ENCODE data around the gene MCCC1.

Gene MCCC1

GRCh38 chr3:182989566-182989965 lies 109.7 kb downstream of the MCCC1 start:
- no peaks in the 10 kb centered on the region for H3K79me2 ChIP-seq (ENCODE audit: control insufficient read depth, insufficient read depth, low read length, unreplicated experiment)
- no peaks in the 10 kb centered on the region for H3K27me3 ChIP-seq (ENCODE audit: insufficient read depth, low read length)
- H3K36me3 ChIP-seq (ENCODE audit: insufficient read depth, low read length): no peaks in the 10 kb centered on the region
- H3K4me3 ChIP-seq (ENCODE audit: low read depth, low read length): no peak overlapping the region
- H3K27ac ChIP-seq (ENCODE audit: low read depth, low read length): no peak overlapping the region
- no peak overlapping the region for H2AFZ ChIP-seq (ENCODE audit: low read length, unreplicated experiment)
- H3K4me1 ChIP-seq (ENCODE audit: control insufficient read depth, insufficient read depth, low read length, unreplicated experiment): no peaks in the 10 kb centered on the region

- no peak overlapping the region for H3K27ac ChIP-seq (ENCODE audit: low read depth, low read length)
- H3K4me1 ChIP-seq (ENCODE audit: control insufficient read depth, insufficient read depth, low read length, unreplicated experiment): peaks cover 11% of the 10 kb centered on the region
- no peak overlapping the region for H3K4me3 ChIP-seq (ENCODE audit: low read depth, low read length)
- no peaks in the 10 kb centered on the region for H3K36me3 ChIP-seq (ENCODE audit: insufficient read depth, low read length)
- H3K79me2 ChIP-seq (ENCODE audit: control insufficient read depth, insufficient read depth, low read length, unreplicated experiment): no peaks in the 10 kb centered on the region
- H3K27me3 ChIP-seq (ENCODE audit: insufficient read depth, low read length): no peaks in the 10 kb centered on the region
- no peak overlapping the region for H2AFZ ChIP-seq (ENCODE audit: low read length, unreplicated experiment)
These were observed 113.3 kb downstream of the MCCC1 start for GRCh38 chr3:182986021-182986420.

- Histone ChIP-seq H3K27ac (ENCODE audit: low read depth, low read length) (no peak overlapping the region), H3K36me3 (ENCODE audit: insufficient read depth, low read length) (no peaks in the 10 kb centered on the region), H3K27me3 (ENCODE audit: insufficient read depth, low read length) (no peaks in the 10 kb centered on the region), H3K4me3 (ENCODE audit: low read depth, low read length) (no peak overlapping the region), H3K79me2 (ENCODE audit: control insufficient read depth, insufficient read depth, low read length, unreplicated experiment) (peaks cover 11% of the 10 kb centered on the region), H3K4me1 (ENCODE audit: control insufficient read depth, insufficient read depth, low read length, unreplicated experiment) (peaks cover 16% of the 10 kb centered on the region), H2AFZ (ENCODE audit: low read length, unreplicated experiment) (no peak overlapping the region)
These were observed 115.4 kb downstream of the MCCC1 start for GRCh38 chr3:182983876-182984275.

GRCh38 chr3:182981038-182981380 lies 118.3 kb downstream of the MCCC1 start:
- Histone ChIP-seq H3K27ac (ENCODE audit: low read depth, low read length) (no peak overlapping the region), H2AFZ (ENCODE audit: low read length, unreplicated experiment) (peak overlapping the region; percentile 77), H3K36me3 (ENCODE audit: insufficient read depth, low read length) (no peaks in the 10 kb centered on the region), H3K79me2 (ENCODE audit: control insufficient read depth, insufficient read depth, low read length, unreplicated experiment) (peaks cover 40% of the 10 kb centered on the region), H3K4me1 (ENCODE audit: control insufficient read depth, insufficient read depth, low read length, unreplicated experiment) (peaks cover 24% of the 10 kb centered on the region), H3K4me3 (ENCODE audit: low read depth, low read length) (peak overlapping the region; percentile 98), H3K27me3 (ENCODE audit: insufficient read depth, low read length) (no peaks in the 10 kb centered on the region)

- Histone ChIP-seq H3K79me2 (ENCODE audit: control insufficient read depth, insufficient read depth, low read length, unreplicated experiment) (peaks cover 46% of the 10 kb centered on the region), H3K4me1 (ENCODE audit: control insufficient read depth, insufficient read depth, low read length, unreplicated experiment) (peaks cover 24% of the 10 kb centered on the region), H3K27me3 (ENCODE audit: insufficient read depth, low read length) (no peaks in the 10 kb centered on the region), H3K36me3 (ENCODE audit: insufficient read depth, low read length) (no peaks in the 10 kb centered on the region), H3K27ac (ENCODE audit: low read depth, low read length) (no peak within 1 kb of the TSS), H2AFZ (ENCODE audit: low read length, unreplicated experiment) (peak within 1 kb of the TSS; percentile 77), H3K4me3 (ENCODE audit: low read depth, low read length) (peak within 1 kb of the TSS; percentile 98)
These were observed 118.9 kb downstream of the MCCC1 start, which contains the start of gene DCUN1D1 for GRCh38 chr3:182980204-182981037. Gene DCUN1D1, minus strand, starts transcription at chr3:182980538. Its CDS starts 49 bp downstream, at chr3:182980489.

- H3K4me3 ChIP-seq (ENCODE audit: low read depth, low read length): peak overlapping the region; percentile 98
- H3K27ac ChIP-seq (ENCODE audit: low read depth, low read length): no peak overlapping the region
- H3K79me2 ChIP-seq (ENCODE audit: control insufficient read depth, insufficient read depth, low read length, unreplicated experiment): peaks cover 48% of the 10 kb centered on the region
- H2AFZ ChIP-seq (ENCODE audit: low read length, unreplicated experiment): peak overlapping the region; percentile 76
- no peaks in the 10 kb centered on the region for H3K36me3 ChIP-seq (ENCODE audit: insufficient read depth, low read length)
- H3K27me3 ChIP-seq (ENCODE audit: insufficient read depth, low read length): no peaks in the 10 kb centered on the region
- H3K4me1 ChIP-seq (ENCODE audit: control insufficient read depth, insufficient read depth, low read length, unreplicated experiment): peaks cover 24% of the 10 kb centered on the region
These were observed 119.6 kb downstream of the MCCC1 start for GRCh38 chr3:182979674-182980191.

GRCh38 chr3:182979103-182979673 lies 120.1 kb downstream of the MCCC1 start:
- H3K4me1 ChIP-seq (ENCODE audit: control insufficient read depth, insufficient read depth, low read length, unreplicated experiment): peaks cover 24% of the 10 kb centered on the region
- H3K36me3 ChIP-seq (ENCODE audit: insufficient read depth, low read length): no peaks in the 10 kb centered on the region
- H3K79me2 ChIP-seq (ENCODE audit: control insufficient read depth, insufficient read depth, low read length, unreplicated experiment): peaks cover 48% of the 10 kb centered on the region
- peak overlapping the region; percentile 98 for H3K4me3 ChIP-seq (ENCODE audit: low read depth, low read length)
- H3K27me3 ChIP-seq (ENCODE audit: insufficient read depth, low read length): no peaks in the 10 kb centered on the region
- peak overlapping the region; percentile 76 for H2AFZ ChIP-seq (ENCODE audit: low read length, unreplicated experiment)
- no peak overlapping the region for H3K27ac ChIP-seq (ENCODE audit: low read depth, low read length)

- H3K79me2 ChIP-seq (ENCODE audit: control insufficient read depth, insufficient read depth, low read length, unreplicated experiment): peaks cover 54% of the 10 kb centered on the region
- H3K4me1 ChIP-seq (ENCODE audit: control insufficient read depth, insufficient read depth, low read length, unreplicated experiment): peaks cover 17% of the 10 kb centered on the region
- no peak overlapping the region for H3K27ac ChIP-seq (ENCODE audit: low read depth, low read length)
- no peak overlapping the region for H2AFZ ChIP-seq (ENCODE audit: low read length, unreplicated experiment)
- H3K4me3 ChIP-seq (ENCODE audit: low read depth, low read length): peak overlapping the region; percentile 98
- H3K36me3 ChIP-seq (ENCODE audit: insufficient read depth, low read length): no peaks in the 10 kb centered on the region
- no peaks in the 10 kb centered on the region for H3K27me3 ChIP-seq (ENCODE audit: insufficient read depth, low read length)
These were observed 120.9 kb downstream of the MCCC1 start for GRCh38 chr3:182978387-182978786.

GRCh38 chr3:182973047-182973446 lies 126.2 kb downstream of the MCCC1 start:
- Histone ChIP-seq H3K4me3 (ENCODE audit: low read depth, low read length) (no peak overlapping the region), H3K36me3 (ENCODE audit: insufficient read depth, low read length) (no peaks in the 10 kb centered on the region), H3K27me3 (ENCODE audit: insufficient read depth, low read length) (no peaks in the 10 kb centered on the region), H2AFZ (ENCODE audit: low read length, unreplicated experiment) (no peak overlapping the region), H3K4me1 (ENCODE audit: control insufficient read depth, insufficient read depth, low read length, unreplicated experiment) (peaks cover 26% of the 10 kb centered on the region), H3K79me2 (ENCODE audit: control insufficient read depth, insufficient read depth, low read length, unreplicated experiment) (peaks cover 80% of the 10 kb centered on the region), H3K27ac (ENCODE audit: low read depth, low read length) (no peak overlapping the region)

- H3K79me2 ChIP-seq (ENCODE audit: control insufficient read depth, insufficient read depth, low read length, unreplicated experiment): peaks cover 80% of the 10 kb centered on the region
- no peak overlapping the region for H3K4me3 ChIP-seq (ENCODE audit: low read depth, low read length)
- H3K36me3 ChIP-seq (ENCODE audit: insufficient read depth, low read length): no peaks in the 10 kb centered on the region
- H3K27me3 ChIP-seq (ENCODE audit: insufficient read depth, low read length): no peaks in the 10 kb centered on the region
- H2AFZ ChIP-seq (ENCODE audit: low read length, unreplicated experiment): no peak overlapping the region
- peaks cover 32% of the 10 kb centered on the region for H3K4me1 ChIP-seq (ENCODE audit: control insufficient read depth, insufficient read depth, low read length, unreplicated experiment)
- no peak overlapping the region for H3K27ac ChIP-seq (ENCODE audit: low read depth, low read length)
These were observed 126.9 kb downstream of the MCCC1 start for GRCh38 chr3:182972387-182972786.

GRCh38 chr3:182971637-182972036 lies 127.7 kb downstream of the MCCC1 start:
- Histone ChIP-seq H2AFZ (ENCODE audit: low read length, unreplicated experiment) (no peak overlapping the region), H3K36me3 (ENCODE audit: insufficient read depth, low read length) (no peaks in the 10 kb centered on the region), H3K4me1 (ENCODE audit: control insufficient read depth, insufficient read depth, low read length, unreplicated experiment) (peaks cover 34% of the 10 kb centered on the region), H3K27ac (ENCODE audit: low read depth, low read length) (no peak overlapping the region), H3K4me3 (ENCODE audit: low read depth, low read length) (no peak overlapping the region), H3K27me3 (ENCODE audit: insufficient read depth, low read length) (no peaks in the 10 kb centered on the region), H3K79me2 (ENCODE audit: control insufficient read depth, insufficient read depth, low read length, unreplicated experiment) (peaks cover 78% of the 10 kb centered on the region)
